ENCODE measurements around the gene MRPL19. TPM values are rescaled to one million over a fixed set of nuclear protein-coding genes. Genes with fewer than 3 reads are reported as not detected.

The MRPL19 gene
- total and polyA plus RNA-seq, 2 donors from 2014 or later: 54.7 to 55.6 TPM

DNA sequence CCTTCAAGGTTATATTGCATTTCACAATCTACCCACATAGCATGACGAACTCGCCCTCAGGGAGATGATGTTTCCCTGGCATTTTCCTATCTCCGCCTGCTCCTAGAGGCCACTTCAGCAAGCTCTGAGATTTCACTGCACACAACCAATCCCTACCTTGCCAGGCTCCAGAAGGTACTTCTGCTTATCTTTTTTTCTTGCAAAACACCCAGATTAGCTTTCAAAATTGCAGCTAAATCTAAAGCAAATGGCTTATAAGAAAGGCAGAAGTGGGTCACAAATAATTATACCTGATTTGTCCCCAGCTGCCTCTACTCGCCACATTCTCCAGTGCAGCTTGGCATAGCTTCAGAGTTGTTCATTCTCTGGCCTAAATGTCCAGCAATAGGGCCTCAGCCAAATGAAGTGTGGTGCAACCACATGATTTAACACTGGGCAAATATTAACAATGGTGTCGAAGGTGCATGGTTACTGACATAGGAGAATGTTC, 32.4 kb upstream of the MRPL19 start:
- DNase-seq (no peak), FAIRE-seq (no peak)
- intact Hi-C loops (cut with DNase I): no loop called here
- TF ChIP-seq, protein P1, sequence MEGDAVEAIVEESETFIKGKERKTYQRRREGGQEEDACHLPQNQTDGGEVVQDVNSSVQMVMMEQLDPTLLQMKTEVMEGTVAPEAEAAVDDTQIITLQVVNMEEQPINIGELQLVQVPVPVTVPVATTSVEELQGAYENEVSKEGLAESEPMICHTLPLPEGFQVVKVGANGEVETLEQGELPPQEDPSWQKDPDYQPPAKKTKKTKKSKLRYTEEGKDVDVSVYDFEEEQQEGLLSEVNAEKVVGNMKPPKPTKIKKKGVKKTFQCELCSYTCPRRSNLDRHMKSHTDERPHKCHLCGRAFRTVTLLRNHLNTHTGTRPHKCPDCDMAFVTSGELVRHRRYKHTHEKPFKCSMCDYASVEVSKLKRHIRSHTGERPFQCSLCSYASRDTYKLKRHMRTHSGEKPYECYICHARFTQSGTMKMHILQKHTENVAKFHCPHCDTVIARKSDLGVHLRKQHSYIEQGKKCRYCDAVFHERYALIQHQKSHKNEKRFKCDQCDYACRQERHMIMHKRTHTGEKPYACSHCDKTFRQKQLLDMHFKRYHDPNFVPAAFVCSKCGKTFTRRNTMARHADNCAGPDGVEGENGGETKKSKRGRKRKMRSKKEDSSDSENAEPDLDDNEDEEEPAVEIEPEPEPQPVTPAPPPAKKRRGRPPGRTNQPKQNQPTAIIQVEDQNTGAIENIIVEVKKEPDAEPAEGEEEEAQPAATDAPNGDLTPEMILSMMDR (IDR thresholded peaks at IDR 0.05; ENCODE audit: borderline replicate concordance, extremely low read depth, insufficient read depth): no peak
- no peaks in the 10 kb centered on the region for H3K27me3 ChIP-seq (ENCODE audit: control insufficient read depth, insufficient read depth, low read length)
- no peak overlapping the region for H3K27ac ChIP-seq (ENCODE audit: low read depth in 2 of 2, low read length in 2 of 2)
- H3K36me3 ChIP-seq (ENCODE audit: control insufficient read depth in 2 of 3, insufficient read depth in 3 of 3, low read length in 3 of 3): no peaks in the 10 kb centered on the region
- no peak overlapping the region for H3K9ac ChIP-seq (ENCODE audit: low read length in 3 of 3)
- H3K4me1 ChIP-seq (ENCODE audit: control insufficient read depth in 2 of 3, insufficient read depth in 2 of 3, low read depth in 1 of 3, low read length in 3 of 3): no peaks in the 10 kb centered on the region
- no peak overlapping the region for H3K4me3 ChIP-seq (ENCODE audit: low read length in 3 of 3)
- H3K9me3 ChIP-seq (ENCODE audit: control insufficient read depth in 2 of 3, insufficient read depth in 1 of 3, low read length in 3 of 3): no peaks in the 10 kb centered on the region

GRCh38 chr2:75616406-75616805, 30.2 kb upstream of the MRPL19 start:
- no peak overlapping the region for H3K9ac ChIP-seq (ENCODE audit: low read length in 3 of 3)
- FAIRE-seq: no peak
- H3K27me3 ChIP-seq (ENCODE audit: control insufficient read depth, insufficient read depth, low read length): no peaks in the 10 kb centered on the region
- H3K4me1 ChIP-seq (ENCODE audit: control insufficient read depth in 2 of 3, insufficient read depth in 2 of 3, low read depth in 1 of 3, low read length in 3 of 3): no peaks in the 10 kb centered on the region
- H3K27ac ChIP-seq (ENCODE audit: low read depth in 2 of 2, low read length in 2 of 2): no peak overlapping the region
- H3K4me3 ChIP-seq (ENCODE audit: low read length in 3 of 3): no peak overlapping the region
- DNase-seq: no peak
- TF ChIP-seq, protein P1 (IDR thresholded peaks at IDR 0.05; ENCODE audit: borderline replicate concordance, extremely low read depth, insufficient read depth): no peak
- no peaks in the 10 kb centered on the region for H3K9me3 ChIP-seq (ENCODE audit: control insufficient read depth in 2 of 3, insufficient read depth in 1 of 3, low read length in 3 of 3)
- H3K36me3 ChIP-seq (ENCODE audit: control insufficient read depth in 2 of 3, insufficient read depth in 3 of 3, low read length in 3 of 3): no peaks in the 10 kb centered on the region
- intact Hi-C loops (cut with DNase I): loop anchor here (5.0 kb wide), 1 partner anchor 154 kb away; no protein-coding TSS in a partner anchor

- no peaks in the 10 kb centered on the region for H3K9me3 ChIP-seq (ENCODE audit: control insufficient read depth in 2 of 3, insufficient read depth in 1 of 3, low read length in 3 of 3)
- H3K36me3 ChIP-seq (ENCODE audit: control insufficient read depth in 2 of 3, insufficient read depth in 3 of 3, low read length in 3 of 3): no peaks in the 10 kb centered on the region
- TF ChIP-seq, protein P1 (IDR thresholded peaks at IDR 0.05; ENCODE audit: borderline replicate concordance, extremely low read depth, insufficient read depth): no peak
- no peak overlapping the region for H3K9ac ChIP-seq (ENCODE audit: low read length in 3 of 3)
- no peak overlapping the region for H3K4me3 ChIP-seq (ENCODE audit: low read length in 3 of 3)
- H3K27me3 ChIP-seq (ENCODE audit: control insufficient read depth, insufficient read depth, low read length): no peaks in the 10 kb centered on the region
- no peaks in the 10 kb centered on the region for H3K4me1 ChIP-seq (ENCODE audit: control insufficient read depth in 2 of 3, insufficient read depth in 2 of 3, low read depth in 1 of 3, low read length in 3 of 3)
- DNase-seq (no peak), FAIRE-seq (no peak)
- no peak overlapping the region for H3K27ac ChIP-seq (ENCODE audit: low read depth in 2 of 2, low read length in 2 of 2)
- intact Hi-C loops (cut with DNase I): loop anchor here (5.0 kb wide), 1 partner anchor 155 kb away; no protein-coding TSS in a partner anchor
Measured at GRCh38 chr2:75616933-75617332, 29.6 kb upstream of the MRPL19 start.
